HG02798 (cell line): ENCODE results near the gene MED13L.
"Not testable (repeated sequence)": the region's sequence is repeated elsewhere in the genome, so short reads cannot be mapped to it uniquely, and the experiment has no call there.

Experiments used
- ATAC-seq: cut with Tn5 transposase; IDR thresholded peaks from one replicate; pipeline ENCODE4 v1.9.1; 2021; ENCODE audit warnings: mild to moderate bottlenecking; ENCODE audit not compliant: unreplicated experiment, poor library complexity

Gene MED13L

DNA sequence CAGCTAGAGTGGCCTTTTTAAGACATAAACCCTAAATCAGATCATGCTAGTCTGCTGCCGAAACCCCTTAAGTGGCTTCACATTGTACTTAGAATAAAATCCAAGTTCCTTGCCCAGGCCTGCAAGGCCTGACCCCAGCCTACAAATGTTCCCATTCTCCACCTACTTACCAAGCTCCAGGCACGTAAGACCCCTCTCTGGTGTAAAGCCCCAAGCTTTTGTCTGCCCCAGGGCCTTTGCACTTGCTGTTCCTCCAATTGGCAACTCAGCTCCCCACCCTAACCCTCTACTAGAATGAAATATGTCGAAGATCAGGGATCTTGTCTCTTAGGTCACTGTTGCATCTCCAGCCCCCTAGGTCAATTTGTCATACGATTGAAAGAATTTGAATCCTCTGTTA is 27.1 kb upstream of the MED13L start:
- no peak for ATAC-seq

DNA sequence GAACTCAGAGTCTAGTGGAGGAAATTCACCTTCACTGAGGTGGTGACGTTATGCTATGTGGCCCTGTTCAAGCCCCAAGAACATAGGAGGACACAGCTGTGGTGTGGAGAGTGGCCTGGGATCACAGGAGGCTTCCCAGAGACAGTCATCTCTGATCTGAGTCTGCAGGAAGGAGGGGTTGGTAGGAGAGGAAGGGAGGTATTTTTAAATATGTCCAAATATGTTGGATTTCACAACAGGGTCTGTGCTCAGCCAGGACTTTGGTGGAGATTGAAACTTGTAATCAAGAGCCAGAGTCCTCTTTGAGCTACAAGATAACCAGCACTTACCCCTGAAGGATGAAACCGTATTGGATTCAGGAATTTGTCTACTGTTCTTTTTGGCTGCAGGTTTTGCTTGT is 26.4 kb upstream of the MED13L start:
- ATAC-seq, result no peak

DNA sequence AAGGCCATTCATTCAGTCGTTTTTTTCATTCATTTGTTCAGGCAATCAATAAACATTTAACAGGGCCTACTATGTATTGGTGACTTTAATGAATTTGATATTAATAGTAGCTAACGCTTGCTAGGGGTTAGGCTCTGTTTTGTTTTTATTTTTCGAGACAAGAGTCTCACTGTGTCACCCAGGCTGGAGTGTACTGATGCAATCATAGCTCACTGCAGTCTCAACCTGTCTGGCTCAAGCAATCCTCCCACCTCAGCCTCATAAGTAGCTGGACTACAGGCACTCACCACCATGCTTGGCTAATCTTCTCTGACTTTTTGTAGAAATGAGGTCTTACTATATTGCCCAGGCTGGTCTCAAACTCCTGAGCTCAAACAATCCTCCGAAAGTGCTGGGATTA is 25.6 kb upstream of the MED13L start:
- no peak for ATAC-seq

DNA sequence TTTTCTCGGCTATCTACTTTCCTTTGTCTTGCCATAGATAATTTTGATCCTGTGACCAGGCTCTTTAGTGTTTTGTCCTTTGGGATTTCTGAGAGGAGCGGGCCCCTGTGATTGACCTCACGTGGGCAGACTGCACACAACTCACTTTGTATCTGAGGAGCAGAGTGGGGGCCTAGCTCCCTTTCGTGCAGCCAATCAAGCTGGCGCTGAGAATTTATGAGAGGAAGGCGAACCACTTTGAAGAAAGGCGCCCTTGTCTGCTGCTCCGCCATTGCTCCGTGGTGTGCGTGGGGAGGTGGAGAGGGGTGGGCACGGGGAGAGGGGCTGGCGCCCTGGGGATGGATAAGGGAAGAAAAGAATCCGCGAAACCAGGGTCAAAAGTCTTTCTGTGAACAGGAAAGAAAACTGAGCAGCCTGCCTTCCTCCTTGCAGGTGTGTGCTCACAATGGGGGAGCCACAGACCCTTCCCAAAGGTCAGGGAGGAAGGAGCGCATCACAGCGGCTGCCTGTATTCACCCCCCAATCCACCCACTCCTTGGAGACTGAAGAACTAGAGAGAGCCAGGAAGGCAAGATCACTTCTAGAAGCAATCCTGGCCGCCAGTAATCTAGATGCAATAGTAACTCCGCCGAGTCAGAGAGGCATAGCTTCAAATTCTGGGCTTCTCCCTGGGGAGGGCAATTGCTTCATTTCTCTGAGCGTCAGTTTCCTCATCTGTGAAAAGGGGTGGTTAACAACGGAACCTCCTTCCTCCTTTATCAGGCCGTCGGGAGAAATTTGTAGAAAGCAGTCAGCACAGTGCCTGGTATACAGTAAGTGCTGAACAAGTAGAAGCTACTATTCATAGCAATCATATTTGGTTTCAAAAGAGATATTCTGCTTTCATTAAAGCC is 24.9 kb upstream of the MED13L start:
- no peak for ATAC-seq

DNA sequence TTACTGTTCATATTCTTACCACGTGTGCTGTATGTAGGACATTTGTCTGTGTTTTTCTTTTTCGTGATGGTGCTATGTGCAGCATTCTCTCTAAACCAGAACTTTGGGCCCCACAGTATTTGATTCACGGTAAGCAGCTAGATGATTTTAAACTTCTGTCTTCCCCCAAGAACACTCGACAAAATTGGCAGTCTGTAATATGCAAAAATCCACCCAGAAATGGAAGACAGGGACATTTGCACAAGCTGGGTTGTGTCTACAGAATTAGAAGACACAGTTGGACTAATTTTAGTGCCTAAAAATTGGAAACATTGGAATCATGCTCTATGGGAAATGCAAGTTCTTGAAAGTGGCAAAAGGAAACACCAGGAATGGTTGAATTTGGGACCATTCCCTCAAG is 24.1 kb upstream of the MED13L start:
- no peak for ATAC-seq

DNA sequence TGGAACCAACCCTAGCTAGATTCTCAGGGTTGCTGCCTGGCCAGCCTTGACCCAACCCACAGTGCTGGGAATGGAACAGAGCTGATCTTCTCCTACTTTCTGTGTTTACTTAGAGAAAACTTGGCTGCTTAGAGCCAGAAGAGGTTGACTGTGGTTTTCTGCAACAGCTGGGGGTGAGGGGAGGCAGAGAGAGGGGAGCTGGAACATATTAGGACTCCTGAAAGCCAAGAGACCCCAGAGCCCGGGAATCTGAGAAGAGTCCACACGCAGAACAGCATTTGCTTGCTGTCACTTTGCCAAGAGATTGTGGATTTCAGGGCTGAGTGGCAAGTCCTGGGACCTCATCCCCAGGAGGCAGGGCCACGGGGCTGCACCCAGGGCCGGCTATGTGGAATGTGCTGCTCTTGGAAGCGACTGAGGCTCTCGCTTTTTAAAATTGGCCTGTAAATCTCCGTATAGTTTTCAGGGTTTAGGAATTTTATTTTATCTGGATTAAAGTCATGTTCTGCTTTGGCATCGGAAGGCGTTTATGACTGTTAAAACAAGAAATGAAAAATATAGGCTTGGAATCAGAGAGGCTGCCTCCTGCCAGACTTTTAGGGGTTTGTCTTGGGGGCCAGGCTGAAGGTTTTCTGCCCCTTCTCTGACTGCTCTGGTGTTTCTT is 22.3 kb upstream of the MED13L start:
- ATAC-seq, result no peak

DNA sequence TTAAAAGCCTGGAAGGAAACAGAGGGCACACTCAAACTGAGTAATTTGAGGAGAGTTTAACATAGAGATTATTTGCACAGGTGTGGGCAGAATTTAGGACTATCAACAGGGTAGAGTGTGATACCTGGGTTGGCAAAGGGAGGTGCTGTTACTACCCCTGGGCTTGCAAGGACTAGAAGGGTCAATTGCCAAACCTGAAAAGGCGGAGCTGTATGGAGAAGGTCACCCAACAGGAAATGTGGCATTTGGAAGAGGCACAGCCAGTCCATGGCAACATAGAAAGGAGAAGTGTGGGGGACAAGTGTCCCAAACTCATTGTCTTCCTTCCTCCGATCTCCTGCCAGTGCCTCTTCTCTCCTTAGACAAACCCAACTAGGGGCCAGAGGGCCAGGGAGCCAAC is 21.6 kb upstream of the MED13L start:
- no peak for ATAC-seq

DNA sequence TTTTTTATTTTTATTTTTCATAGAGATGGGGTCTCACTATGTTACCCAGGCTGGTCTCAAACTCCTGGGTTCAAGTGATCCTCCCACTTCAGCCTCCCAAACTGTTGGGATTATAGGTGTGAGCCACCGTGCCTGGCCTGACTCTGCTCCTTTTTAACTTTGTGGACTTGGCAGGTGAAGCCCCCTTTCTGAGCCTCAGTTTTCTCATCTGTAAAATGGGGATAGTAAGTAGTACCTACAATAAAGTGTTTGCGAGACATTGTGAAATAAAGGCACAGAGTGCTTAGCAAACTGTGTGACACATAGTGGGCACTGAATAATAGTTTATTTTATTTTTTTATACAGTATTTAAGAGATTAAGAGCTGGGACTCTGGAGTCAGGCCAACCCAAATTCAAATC is 21.1 kb upstream of the MED13L start:
- ATAC-seq, result no peak

DNA sequence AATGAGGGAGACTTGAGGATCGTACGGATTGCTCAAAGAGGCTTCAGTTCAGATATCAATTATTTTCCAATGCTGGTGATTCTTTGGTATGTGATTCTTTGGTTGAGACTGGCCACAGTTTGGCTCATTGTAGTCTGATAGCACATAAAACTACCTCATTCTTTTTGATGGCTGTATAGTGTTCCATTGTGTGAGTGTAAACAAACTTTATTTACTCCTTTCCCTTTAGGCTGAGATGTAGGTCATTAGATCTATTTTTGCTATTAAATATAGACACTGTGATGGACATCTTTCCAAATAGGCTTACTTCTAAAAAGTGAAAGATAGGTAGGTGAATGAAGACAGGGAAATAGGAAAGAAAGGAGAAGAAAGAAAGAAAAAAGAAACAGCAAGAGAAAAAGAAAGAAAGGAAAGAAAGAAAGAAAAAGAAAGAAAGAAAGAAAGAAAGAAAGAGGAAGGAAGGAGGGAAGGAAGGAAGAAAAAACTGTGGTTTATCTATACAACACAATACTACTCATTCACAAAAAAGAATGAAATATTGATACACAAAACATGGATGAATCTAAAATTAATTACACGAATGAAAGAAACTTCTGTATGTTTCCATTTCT is 19.8 kb upstream of the MED13L start:
- ATAC-seq, result no peak

DNA sequence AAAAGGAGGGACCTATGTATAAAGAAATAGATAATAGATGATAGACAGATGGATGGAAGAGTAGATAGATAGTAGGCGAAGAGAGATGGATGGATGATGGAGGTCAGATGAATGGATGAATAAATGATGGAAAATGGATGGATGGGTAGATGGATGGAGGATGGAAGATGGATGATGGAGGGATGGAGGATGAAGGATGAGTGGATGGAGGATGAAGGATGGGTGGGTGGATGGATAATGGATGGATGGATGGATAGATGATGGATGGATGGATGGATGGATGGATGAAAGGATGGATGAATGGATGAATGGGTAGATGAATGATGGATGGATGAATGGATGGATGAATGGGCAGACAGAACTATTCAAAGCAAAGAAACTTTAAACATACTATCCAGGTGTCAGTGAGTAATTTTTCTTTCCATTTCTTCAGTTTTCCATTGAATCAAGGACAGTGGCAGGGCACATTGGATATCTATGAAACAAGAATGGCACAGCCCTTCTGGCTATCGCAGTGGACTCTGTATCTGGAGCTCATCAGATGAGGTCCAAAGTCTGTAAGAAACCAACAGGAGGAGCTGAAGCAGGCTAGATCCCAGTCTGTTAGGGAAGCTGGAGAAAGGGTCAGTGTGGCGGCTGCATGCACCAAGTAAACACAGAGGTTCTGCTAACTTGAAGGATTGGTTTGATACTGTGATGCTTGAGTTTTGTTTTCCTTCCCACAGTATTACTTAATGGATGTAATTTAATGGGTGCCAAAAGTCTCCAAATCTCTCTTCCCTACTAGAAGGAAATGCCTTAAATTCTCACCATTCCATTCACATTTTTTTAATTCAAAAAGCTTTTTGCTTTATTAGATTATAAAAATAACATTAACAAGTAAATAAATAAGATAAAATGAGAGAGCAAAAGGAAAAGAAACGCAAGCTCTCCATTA is 18.1 kb upstream of the MED13L start:
- no peak for ATAC-seq

DNA sequence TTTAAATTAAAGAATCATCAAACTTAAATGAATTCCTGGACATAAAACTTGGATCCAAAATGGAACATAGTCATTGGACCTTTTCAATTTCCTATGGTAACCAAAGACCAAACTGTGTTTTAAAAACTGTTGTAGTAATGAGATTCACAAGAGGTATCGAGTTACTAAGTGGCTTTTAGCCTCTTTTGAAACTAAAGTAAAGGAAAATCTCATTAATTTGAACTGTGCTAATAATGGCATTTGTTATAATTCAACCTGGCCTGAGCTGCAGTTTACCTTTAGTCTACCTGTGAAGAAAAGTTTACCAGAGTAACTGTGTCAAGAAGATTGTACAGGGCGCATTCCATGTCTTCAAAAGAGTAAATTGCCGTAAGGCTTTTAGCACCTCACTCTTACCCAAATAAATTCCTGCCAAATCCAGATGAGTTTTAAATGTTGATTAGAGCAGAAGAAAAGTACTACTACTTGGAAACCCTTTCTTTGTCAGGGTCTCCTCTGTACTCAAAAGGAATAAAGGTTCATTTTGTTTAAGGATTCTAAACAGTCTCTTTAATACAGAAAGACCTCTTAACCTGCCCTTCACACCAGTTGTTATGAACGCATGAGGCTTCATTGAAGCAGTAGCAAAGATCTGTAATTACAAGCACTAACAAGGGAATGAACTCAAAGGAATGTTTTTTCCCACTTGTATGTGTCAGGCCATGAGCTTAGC is 17.1 kb upstream of the MED13L start:
- no peak for ATAC-seq

DNA sequence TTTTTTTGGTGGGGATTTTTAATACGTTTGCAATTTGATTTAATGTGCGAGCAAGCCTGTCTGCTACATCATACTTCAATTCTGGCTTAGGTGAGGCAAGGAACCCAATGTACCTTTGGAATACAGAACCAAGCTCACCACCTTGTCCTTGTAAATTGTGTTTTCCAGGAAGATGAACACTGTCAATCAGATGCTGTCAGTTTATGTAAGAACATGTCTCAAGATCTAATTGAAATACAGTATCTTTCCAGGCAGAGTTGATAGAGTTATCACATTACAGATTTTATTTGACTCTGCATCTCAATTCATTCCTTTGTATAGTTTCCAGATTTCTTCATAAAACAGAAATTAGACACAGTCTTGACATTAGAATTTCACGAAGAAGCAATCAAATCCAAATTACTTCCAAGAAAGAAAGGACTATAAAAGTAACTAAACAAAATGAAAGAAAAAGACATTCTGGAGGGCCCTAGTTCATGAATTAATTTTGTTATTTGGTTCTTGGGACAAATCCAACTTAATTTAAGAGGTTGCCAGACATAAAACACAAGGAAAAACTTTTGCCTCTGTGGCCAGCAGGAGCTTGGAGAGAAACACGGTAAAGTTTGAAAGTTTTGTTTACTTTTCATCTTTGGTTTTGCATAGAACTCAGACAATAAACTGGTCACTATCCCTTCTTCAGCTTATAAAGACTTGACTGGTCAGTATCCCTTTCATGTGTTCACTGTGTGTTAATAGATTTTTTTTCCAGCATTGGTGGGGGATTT is 16.4 kb upstream of the MED13L start:
- ATAC-seq, result no peak

DNA sequence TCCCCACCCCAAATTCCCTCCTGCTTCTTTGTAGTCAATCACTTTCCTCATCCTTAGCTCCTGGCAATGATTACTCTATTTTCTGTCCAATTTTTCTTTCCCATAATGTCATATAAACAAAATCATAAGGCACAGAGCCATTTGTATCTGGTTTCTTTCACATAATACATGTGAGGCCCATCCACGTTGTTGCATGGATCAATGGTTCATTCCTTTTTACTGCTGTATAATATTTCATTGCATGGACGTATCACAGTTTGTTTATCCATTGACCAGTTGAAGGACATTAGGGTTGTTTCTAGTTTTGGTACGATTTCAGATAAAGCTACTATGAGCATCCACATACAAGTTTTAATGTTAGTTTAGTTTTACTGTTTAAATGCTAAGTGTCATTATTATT is 13.7 kb upstream of the MED13L start:
- ATAC-seq, result no peak

DNA sequence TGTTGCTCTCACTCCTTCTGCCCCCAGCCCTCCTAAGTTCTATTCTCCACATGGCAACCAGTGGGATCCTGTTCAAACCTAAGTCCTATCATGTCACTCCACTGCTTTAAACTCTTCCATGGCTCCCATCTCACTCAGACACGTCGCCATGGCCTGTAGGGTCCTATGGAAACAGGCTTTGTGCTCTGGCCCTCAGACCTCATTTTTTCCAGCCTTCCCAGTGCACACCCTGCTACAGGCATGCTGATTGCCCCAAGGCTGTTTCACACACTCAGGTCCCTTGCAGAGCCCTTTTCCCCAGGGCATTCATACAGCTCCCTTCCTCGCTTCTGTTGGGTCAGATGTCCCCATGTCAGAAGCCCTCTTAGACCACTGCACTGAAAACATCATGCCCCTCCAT is 11.2 kb upstream of the MED13L start:
- ATAC-seq, result no peak

DNA sequence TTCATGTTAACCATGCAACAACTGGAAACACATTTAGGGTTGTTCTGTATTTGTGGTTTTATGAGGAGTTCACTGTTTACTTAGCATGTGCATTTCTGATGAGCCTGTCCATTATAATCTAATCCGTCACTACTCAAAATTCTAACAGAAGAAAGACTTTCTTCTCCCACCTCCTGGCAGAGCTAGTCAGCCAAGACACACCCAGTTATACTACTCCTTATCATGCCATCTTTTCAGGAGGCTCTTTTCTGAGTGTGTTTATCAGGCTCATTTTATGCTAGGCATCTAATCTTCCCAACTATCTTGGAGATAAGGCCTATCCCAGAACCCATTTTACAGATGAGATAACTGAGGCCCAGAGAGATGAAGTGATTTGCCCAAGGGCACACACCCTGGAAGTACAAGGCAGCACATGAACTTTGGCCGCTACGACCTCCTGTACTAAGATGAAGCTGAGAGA is 10.4 kb upstream of the MED13L start:
- no peak for ATAC-seq

DNA sequence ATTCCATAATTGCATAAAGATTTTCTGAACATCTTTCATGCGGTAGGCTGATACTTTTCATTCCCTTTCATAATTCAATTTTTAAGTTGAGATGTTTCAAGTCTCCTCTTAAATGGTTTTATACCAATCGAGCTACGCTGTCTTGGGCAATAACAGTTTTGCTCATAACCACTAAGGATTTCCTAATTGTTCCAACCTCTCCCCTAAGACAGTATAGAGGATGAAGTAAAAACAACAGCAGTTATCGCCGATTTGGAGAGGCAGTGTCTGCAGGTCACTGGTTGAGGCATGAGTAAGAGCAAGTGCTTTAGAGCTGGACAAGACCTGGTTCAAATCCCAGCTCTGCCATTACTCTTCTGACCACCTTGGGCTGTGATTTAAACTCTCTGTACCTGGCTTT is 6.9 kb upstream of the MED13L start:
- ATAC-seq, result no peak

DNA sequence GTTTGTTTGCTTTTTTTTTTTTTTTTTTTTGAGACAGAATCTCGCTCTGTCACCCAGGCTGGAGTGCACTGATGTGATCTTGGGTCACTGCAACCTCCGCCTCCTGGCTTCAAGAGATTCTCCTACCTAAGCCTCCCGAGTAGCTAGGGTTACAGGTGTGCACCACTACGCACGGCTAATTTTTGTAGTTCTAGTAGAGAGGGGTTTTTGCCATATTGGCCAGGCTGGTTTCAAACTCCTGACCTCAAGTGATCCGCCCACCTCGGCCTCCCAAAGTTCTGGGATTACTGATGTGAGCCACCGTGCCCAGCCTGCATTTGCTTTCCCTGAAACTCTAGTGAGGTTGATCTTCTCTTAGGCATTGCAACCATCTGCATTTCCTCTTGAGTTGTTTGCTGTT is 6.4 kb upstream of the MED13L start:
- ATAC-seq, result not testable (repeated sequence)

DNA sequence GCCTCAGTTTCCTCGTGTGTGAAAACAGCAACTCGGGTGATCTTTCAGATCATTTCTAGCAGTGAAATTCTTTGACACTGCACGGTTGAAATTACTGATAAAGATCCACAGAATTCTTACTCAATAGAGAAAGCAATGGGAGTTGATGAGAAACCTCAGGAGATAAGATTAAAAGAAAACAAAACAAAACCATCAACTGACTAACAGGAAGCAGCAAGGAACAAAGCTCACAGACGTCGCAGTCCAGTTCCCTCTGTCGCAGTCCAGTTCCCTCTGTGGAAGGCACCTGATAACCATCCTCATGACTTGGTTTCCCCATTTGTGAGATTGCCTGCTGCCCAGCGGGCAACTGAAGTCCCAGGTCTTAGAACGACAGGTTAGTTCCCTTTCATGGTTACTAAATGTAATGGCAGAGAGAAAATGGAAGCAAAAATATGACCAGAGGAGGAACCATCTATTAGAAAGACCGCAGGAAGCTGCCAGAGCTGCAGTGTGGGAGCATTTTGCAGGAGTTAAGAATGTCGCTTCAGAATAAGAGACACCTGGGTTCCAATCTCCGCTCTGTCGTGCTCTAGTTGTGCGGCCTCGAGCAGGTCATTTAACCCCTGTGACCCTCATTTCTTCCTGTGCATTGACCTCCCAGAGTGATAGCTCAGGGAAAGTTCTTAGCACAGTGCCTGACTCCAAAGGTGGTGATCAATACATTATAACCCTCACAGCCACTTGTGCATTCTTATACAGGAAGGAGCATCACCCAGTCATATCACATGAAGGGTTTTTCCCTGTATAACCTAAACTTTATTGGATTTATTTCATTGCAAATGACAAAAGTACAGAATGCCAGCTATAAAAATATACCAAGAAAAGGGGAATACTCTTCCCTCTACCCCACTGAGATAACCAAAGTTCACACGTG is 5.1 kb upstream of the MED13L start:
- ATAC-seq, result no peak
